CD1c-positive myeloid dendritic cell (primary cell): ENCODE measurements around the gene PCDH9.
"Not testable (repeated sequence)": the region's sequence is repeated elsewhere in the genome, so short reads cannot be mapped to it uniquely, and the experiment has no call there.

Experiments used
- DNase-seq: peaks from one replicate; pipeline ENCODE4 v3.0.0-alpha.2; 2016; ENCODE audit errors: extremely low spot score

PCDH9 gene

DNA sequence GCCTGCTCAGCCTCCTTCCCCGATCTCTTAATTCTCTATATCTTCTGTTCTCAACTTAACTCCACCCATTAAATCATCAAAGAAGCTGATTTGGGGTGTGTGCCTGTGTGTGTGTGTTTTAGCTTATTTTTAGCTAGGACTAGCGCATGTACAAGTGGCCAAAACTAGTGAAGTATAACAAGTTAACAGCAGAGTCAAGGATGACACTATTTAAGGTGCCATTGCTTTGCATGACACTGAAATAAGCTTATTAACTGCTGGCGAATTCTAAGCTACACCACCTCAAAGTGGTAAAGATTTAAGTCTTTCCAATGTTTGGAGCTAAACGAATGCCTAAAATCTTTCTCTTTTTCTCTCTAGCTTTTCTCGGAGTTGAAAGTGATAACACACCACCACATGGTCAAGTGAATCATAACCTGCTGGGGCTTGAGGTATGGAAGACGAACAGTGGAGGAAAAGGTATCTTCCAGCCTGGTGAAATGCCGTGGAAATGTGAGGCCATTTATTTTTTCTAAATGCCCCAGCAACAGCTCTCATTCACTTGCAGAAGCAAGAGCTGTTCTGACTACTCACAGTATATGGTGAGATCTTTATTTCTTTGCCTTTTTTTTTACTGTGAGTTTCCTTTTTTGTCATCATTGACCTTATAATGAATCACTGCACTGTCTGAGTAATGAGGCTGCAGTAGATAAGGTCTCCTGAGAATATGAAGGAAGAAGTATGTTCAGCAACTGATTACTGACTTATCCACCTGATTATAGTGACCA, 570.3 kb downstream of the PCDH9 start:
- no peak for DNase-seq

DNA sequence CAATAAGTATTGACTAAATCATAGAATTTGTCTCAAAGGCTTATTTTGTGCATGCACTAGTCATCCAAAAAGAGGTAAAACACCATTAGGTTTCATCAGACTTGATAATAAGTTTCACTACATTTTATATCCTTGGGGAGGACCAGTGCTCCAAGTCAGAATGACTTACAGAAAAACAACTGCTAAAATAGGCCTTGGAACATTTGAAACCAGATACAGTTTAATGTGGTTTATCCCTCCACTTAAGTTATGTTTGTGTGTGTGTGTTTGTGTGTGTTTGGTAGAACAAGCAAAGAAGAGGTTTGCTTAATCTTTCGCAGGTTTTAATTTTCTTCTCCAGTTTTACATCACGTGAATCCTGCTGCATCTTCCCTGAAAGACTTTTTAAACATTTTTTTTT, 570.9 kb downstream of the PCDH9 start:
- DNase-seq, result no peak

DNA sequence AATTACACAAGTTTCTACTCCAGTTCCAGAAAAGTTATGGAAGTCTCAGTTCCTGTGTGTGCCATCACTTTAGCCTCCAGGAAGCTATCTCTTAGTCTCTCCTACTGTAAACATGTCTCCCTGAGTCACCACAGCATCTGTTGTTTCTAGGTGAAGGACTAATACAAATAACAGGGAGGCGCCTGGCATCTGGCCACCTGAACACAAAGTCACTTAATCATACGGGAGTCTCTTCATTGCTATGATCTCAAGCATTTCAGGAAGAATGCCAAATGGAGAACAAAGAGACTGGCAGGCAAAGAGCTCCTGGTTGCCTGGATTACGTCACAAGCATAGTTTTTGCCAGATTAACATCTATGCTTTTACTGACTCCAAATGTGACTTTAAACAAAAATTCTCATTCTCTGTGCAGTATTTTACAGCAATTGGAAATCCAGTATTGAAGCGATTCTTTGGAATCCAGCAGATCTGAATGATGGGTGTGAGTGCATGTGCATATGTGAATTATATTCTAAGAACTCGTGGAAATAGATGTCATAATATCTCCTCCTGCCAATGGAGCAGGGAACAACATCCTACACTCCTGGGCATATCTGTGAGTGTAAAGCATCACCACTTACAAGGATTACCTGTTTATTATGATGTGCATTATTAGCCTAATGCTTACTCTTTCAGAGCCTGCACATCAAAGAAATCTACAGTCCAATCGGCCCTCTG, 572.8 kb downstream of the PCDH9 start:
- DNase-seq, result no peak

DNA sequence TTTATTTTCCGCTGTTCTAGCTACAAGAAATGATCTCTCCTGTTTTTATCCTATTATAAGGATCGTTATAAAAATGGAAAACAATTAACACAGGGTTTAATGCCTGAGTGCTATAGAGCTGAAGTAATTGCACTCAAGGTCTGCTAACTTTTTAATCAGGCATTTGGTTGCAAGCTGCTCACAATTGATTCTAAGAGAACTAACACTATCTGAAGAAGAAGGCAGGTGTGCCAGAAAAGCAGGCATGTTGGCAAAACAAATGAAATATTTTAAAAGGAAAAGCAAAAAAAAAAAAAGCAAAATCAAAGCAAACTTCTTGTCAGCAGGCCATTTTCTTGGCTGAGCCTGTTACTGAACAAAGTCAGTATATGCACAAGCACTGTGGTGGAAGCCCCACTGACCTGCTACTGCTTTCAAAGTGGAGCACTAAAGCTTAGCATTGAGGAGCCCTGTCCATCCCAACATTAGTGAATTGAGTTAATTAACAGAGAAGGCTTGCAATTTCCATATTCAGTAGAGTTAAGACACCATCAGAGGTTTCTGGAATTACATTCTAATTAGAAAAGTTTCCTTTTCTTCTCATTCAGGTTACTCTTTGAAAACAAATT, 574.2 kb downstream of the PCDH9 start:
- DNase-seq, result no peak

DNA sequence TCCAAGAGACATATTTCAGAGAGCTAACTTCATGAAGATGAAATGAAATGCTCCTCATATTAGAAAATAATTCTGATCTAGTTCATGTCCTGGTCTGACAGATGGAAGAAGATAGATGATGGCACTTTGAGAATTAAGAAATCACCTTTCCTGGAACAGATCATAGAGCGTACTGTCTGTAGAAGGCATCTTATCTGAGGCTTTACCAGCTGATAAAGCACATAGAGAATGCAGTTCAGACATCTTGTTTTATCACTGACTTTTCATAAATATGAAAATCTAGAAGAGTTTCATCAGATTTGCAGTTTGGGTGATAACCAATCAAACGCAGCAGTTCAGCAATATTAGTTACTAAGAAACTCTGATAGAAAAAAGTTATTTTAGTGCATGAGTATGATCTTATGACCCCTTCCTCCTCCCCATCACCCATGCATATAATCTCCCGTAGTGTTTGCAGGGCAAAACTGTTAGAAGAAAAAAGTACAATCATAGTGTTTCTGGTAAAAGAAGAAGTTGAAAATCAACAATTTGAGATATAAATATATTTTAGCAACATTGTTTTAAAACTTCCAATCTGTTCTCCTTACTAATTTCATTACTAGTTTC, 585.2 kb downstream of the PCDH9 start:
- no peak for DNase-seq

DNA sequence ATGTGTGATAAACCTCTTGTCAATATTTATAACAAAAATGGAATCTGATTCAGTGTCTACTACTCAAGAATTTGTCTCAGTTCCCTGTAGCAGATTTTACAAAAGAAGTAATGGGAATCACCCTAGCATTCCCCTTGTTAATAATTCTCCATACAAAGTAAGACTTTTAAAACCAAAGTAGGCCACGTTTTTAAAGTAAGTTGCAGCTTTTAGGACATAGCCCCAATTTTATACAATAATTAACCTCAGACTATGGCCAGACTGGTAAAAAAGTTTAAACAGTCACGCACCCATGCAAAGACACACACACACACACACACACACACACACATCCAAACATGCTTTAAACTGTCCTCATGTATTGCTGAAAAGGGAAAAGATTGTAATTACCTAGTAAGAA, 589.9 kb downstream of the PCDH9 start:
- no peak for DNase-seq

DNA sequence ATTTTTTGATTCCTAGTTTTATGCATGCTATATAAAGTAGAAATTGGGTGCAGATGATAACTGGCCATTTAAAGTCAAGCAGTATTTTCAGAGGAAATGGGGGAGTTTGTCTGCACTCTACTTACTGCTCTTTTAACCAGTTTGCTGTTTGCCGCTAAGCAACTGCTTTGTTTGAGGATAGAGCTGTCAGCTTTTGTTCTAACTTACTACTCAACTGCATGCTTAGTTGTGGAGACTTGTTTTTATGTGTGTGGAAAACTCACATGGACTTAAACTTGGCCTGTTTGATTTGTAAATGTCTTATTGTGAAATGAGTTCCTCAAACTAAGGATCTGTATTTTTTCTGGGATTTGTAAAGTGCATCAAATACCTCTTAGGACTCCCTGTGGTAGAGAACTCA, 591.1 kb downstream of the PCDH9 start:
- DNase-seq, result no peak

DNA sequence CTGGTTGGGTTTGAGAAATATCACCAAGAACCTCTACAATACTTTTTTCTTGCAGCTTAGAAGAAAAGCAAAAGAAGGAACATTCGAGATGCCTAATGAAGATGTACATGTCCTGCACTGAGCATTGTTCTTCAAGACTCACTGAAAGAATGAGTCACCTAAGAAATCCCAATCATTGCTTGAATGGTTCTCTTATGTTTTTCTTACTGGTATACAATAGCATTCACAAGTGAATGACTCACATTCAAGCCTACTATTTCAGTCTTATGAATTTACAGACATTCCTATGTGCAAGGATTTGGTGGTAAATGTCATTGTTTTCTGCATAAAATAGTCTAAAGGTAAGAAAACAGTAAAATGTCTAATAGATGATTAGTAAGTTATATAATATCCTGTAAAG, 594.6 kb downstream of the PCDH9 start:
- DNase-seq, result no peak

DNA sequence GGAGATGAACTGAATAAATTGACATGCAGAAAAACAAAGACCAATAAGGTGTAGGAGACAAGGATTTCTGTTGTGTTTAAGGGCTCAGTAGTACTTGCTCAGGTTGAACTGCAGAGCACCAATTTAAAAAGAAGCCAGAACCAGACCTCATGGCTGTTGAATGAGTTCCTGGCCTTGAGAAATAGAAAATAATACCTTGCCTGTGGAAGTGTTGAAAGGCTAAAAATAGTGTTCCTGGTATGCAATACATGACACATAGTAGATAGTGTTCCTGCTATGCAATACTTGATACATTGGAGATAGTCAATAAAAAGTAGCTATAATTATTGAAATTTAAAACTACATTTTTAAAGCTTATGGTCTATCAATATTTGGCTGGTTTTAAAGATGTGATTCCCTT, 595.8 kb downstream of the PCDH9 start:
- DNase-seq, result no peak

DNA sequence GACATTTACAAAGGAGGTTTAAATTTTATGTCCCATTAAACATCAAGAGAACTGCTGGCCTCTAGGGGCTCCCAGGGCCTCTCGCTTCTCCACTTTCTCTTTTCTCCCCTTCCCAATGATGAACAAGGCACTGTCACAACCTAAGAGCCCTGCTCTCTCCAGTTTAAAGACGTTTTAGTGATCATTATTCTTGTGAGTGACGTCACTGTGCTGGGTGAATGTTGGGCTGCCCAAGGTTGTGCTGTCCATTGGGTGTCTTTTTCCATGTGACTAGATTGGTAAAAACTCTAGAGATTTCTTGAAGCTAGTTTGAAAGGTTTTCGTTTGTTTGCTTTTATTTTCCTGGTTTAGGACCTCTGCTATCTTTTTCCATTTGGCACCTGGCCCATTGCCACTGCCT, 602.6 kb downstream of the PCDH9 start:
- no peak for DNase-seq

DNA sequence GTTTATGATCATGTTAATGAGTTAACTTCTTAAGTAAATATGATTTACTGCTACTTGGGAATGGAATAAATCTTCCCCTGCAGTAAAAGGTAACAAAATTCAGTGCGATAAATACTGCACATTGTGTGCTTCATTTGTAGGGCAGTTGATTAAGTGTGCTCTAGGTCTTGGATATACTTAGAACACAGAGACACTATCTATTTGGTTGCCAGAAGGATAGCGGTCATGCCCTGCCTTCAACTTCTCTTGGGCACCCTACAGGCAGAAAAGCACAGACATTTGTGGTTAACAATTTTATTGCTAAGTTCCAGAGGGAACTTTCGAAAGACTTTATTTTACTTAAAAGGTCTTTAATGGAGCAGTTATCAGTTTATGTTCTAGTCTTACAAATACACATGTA, 605.8 kb downstream of the PCDH9 start:
- DNase-seq, result no peak

DNA sequence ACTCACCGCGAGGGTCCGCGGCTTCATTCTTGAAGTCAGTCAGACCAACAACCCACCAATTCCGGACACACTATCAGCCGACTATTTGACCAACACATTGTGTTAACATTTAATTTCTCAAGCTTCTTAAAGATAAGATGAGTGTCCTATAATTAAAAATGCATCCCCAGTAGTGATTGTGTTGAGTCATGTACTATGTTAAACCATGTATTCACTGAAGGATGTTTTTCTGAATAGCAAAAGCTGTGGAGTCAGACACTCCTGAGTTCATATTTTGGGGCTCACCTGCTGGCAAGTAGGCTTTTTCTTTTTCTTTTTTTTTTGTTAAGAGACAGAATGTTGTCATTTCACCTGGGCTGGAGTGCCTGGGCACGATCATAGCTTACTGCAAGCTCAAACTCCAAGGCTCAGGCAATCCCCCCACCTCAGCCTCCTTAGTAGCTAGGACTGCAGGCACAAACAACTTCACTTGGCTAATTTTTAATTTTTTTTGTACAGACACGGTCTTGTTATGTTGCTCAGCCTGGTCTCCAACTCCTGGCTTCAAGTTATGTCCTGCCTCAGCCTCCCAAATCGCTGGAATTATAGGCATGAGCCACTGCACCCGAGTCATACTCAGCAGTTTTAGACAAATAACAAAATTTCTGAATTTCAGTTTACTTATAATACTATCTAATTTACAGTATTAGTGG, 606.9 kb downstream of the PCDH9 start:
- DNase-seq, result no peak

DNA sequence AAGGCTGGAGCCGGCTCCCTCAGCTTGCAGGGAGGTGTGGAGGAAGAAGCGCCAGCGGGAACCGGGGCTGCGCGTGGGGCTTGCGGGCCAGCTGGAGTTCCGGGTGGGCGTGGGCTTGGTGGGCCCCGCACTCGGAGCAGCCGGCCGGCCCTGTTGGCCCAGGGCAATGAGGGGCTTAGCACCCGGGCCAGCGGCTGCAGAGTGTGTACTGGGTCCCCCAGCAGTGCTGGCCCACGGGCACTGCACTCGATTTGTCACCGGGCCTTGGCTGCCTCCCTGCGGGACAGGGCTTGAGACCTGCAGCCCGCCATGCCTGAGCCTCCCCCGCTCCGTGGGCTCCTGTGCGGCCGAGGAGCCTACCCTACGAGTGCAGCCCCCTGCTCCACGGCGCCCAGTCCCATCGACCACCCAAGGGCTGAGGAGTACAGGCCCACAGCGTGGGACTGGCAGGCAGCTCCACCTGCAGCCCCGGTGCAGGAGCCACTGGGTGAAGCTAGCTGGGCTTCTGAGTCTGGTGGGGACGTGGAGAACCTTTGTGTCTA, 608.2 kb downstream of the PCDH9 start:
- DNase-seq, result not testable (repeated sequence)

DNA sequence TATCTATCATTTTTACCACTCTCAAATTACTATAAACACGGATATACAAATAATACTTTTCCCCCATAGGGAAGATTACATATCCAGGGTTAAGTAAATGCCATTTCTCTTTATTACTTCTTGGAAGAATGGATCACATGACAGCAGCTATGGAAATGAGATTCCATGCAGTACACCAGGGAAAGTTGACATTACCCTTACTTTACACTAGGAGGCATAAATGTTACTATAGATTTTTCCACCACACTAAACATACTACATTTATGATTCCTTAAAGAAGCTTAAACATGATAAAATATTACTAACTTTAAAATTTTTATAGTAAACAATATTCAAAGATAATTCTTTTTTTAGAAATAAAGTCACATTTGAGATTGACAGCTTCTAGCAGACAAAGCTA, 611.4 kb downstream of the PCDH9 start:
- no peak for DNase-seq

DNA sequence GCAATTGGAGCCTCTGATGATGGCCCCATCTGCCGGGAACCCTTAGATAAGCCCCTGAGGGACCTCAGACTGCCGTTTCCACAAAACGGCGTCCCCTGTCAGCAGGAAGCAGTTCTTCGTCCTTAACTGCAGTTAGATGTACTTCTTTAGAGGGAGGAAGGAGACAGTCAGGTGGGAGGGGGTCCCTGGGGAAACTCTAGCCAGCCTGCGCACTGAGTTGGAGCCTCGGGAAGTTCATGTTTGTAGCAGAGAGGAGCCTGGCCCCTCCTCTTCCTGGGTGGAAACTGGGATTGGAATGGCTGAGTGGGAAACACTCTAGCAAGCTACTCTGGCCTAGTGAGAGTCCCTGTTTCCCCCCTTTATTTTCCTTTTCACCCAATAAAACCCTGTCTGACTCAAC, 612.4 kb downstream of the PCDH9 start:
- no peak for DNase-seq

DNA sequence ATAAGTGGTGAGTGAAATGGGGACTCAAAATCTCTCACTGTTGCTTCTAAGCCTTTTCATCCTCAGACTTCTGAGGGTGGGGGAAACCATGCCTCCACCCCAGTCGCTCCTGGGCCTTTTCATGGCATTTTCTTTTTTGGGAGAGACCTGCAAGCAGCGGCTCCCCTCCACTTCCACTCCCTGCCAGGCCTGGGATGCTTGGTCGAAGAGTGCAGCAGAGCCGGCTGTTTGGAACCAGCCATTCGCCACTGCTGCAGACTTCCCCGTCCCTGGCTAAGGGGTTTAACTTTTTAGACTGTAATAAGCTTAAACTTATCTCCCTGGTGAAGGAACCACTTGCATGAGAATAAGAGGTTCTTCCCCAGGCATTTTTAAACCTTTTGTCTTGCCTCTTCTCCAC, 617.2 kb downstream of the PCDH9 start:
- no peak for DNase-seq

DNA sequence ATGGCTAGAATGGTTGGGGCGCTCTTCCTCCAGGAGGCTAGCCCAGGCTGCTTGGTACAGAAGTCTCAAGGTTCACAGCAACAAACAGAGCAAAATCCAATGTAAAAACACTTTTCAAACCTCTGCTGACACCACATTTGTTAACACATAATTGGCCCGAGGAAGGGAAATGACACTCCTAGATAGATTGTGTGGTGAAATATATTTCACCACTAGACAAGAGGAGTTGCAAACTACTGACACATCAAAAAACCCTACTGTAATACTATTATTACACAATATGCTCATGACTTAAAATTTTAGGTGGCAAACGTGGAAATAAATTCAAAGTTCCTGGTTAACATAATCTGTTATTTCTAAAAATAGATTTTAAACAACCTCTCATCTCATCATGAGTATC, 643.6 kb downstream of the PCDH9 start:
- no peak for DNase-seq

DNA sequence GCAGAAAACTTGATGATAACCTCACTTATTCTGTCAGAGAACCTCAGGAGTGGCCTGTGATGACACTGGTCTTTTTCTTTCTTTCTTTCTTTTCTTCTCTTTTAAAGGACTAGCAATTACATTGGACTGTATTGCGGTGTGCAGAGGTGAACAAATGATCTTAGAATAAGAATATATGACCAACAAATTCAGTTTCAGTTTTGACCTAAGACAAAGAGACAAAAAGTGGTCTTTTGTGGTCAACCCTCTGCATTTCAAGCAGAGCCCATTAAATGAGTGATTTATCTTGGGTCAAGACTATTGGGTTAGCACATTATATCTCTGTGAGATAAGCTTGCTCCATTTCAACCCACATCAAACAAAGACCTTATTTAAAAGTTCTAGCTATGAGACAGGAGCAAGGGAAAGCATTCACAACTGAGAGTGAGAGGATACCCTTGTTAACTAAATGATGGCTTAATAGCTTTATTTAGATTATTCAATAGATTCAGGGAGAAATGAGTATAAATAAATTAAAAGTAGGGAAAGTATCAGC, 644.4 kb downstream of the PCDH9 start:
- DNase-seq, result no peak

DNA sequence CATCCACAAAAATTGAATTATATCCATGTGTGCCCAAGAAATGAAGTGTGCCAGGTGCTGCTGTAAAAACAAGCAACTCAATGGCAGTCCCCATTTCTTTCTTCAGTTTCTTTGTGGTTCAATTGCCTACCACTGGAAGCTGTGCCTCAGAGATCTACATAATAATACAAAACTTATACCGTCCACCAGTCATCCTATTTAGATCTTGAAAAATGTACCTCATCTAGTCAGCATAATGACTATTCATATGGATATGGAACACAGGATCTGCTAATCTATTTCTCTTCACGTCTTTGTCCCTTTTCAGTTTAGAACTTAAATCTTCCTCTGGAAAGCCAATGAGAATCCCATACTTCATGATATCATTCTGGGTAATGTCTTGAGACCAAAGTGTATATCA, 648.5 kb downstream of the PCDH9 start:
- DNase-seq, result no peak

DNA sequence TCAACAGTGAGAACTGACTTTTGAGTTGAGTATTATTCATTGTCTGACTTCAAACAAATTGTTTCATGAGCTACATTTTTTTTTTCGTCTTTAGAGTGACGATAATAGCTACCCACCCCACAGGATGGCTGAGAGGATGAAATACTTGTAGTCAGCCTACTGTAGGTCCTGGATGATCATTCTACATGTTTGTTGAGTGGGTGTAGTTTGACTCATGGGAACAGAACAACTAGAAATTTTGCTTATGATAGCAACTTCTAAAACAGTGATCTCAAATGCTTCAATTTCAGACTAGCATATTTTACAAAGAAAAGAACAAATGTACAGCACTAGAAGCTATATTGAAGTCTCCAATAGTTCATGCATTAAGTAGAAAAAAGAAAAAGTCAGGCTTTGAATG, 651.8 kb downstream of the PCDH9 start:
- no peak for DNase-seq

DNA sequence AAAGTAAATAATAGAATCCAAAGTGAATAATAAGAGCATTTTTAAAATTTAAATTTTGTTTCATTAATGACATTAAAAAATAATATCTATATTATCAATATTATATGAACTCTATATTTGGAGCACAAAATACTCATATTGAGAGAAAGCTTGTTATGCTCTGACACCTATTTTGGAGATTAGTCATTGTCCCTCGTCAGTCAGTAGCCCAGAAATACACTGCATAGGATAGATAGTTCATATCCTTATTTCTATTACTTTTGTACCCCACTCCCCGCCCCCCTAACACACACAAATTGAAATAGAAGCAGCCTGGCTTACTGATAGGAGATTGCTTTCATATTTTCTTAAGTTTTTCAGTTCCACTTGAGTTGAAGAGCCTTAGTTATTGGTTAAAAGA, 652.8 kb downstream of the PCDH9 start:
- no peak for DNase-seq

DNA sequence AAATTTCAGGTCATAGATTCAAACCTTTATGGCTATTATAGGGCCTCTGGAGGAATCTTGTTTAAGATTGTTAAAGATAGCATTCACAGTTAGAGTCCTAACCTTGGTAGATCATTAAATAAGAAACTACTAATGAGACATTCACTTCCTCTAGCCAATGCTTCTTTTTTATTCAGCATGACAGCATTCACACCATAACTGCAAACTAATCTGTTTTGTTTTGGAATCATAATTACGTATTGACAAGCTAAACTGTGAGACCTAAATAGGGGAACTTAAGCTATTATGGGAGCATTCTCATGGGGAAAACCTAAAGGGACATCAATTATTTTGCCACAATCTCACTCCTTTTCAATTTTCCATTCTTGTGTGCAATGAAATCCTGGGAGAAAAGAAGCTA, 653.8 kb downstream of the PCDH9 start:
- no peak for DNase-seq
